Right lobe of liver (tissue), 6 donors: ENCODE measurements around the gene APOA1. TPM values are rescaled to one million over a fixed set of nuclear protein-coding genes. Genes with fewer than 3 reads are reported as not detected.
A peak's percentile ranks its signal among the peaks of the same experiment; 100 is the strongest.

Source experiments
- ATAC-seq, 4 donors: fragments of 200-7000 bp; cut with Tn5 transposase; one replicate each; pipeline ENCODE4 v1.9.1; 2020; ENCODE audit warnings: mild to moderate bottlenecking in 4 of 4, moderate library complexity in 4 of 4
- DNase-seq, 3 donors: peaks; one replicate each; pipeline ENCODE4 v3.0.0-alpha.2; 2020
- H3K27ac ChIP-seq, 3 donors: fragments of 200-600 bp; one replicate each; pipeline ENCODE4 v1.8.0; 2022
- H3K27me3 ChIP-seq, 2 donors: fragments of 200-600 bp; one replicate each; pipeline ENCODE4 v1.8.0; 2022
- H3K36me3 ChIP-seq, 4 donors: fragments of 200-600 bp; sonication (generic) in 1 of 4; one replicate each; pipeline versions ENCODE4 v1.5.1 to v1.8.0; 2017 to 2022; ENCODE audit warnings: control low read depth in 1 of 4
- H3K4me1 ChIP-seq, 4 donors: fragments of 200-600 bp; sonication (generic) in 1 of 4; one replicate each; pipeline versions ENCODE4 v1.5.1 to v1.8.0; 2017 to 2022; ENCODE audit warnings: control low read depth in 1 of 4
- H3K4me3 ChIP-seq, 3 donors: fragments of 200-600 bp; one replicate each; pipeline ENCODE4 v1.8.0; 2022
- H3K9me3 ChIP-seq, 4 donors: fragments of 200-600 bp; sonication (generic) in 1 of 4; one replicate each; pipeline versions ENCODE4 v1.5.1 to v1.8.0; 2017 to 2022; ENCODE audit warnings: control low read depth in 1 of 4
- CTCF ChIP-seq, 4 donors: fragments of 200-600 bp in 3 of 4; fragments of 450-650 bp in 1 of 4; IDR thresholded peaks; one replicate each; pipeline versions ENCODE4 v1.5.1 to v1.8.0; 2016 to 2022; ENCODE audit warnings: antibody characterized with exemption in 4 of 4, mild to moderate bottlenecking in 2 of 4
- POLR2A ChIP-seq: fragments of 450-650 bp; IDR thresholded peaks from one replicate; pipeline ENCODE4 v1.6.1; 2017; ENCODE audit warnings: antibody characterized with exemption, mild to moderate bottlenecking
- WGBS: methylation state at CpG from one replicate; pipeline ENCODE4 v1.1.6; 2018; ENCODE audit warnings: low coverage, low lambda C conversion rate; ENCODE audit not compliant: insufficient coverage; ENCODE audit errors: missing lambda C conversion rate; 5-methylcytosine and 5-hydroxymethylcytosine counted together
- intact Hi-C, 2 donors: fragments of 100-400 bp; cut with DNase I; formaldehyde crosslinking; loops; one replicate each; pipeline versions ENCODE4 v1.11.2 to v1.14.1; 2022
- total RNA-seq, 6 experiments: library from RNA; depleted of rRNA in 2 of 6; stranded (reverse); fragments of >200 nt in 2 of 6; fragmentation: NEBNext Ultra II Directional in 3 of 6; extraction: Animal tissue kit (Norgen Biotek cat#: 25700) in 3 of 6; gene quantifications; one replicate each; pipeline versions ENCODE4 v1.1.0 to v1.2.4, GENCODE V29; 2016 to 2023
- donor health status: DM: no; HTN: yes; CAD: no.
- donor health status: DM: no; HTN: no; CAD: no.
- donor health status: DM: no; HTN: no; CAD: no.
- donor health status: DM: no; HTN: yes; CAD: no.
- donor health status: DM: no; HTN: yes; CAD: no.

The APOA1 gene
- total RNA-seq, 6 experiments from 2014 or later = 5,429 to 12,494 (median 8,679) TPM

GRCh38 chr11:116822575-116822974, 14.8 kb downstream of the APOA1 start:
- Histone ChIP-seq H3K4me3 (no peak overlapping the region), H3K9me3 (no peaks in the 10 kb centered on the region), H3K27me3 (no peaks in the 10 kb centered on the region), H3K36me3 (no peaks in the 10 kb centered on the region), H3K27ac (no peak overlapping the region), H3K4me1 (peaks cover 0 to 24% (median 11%) of the 10 kb centered on the region in 4 donors)
- DNase-seq = no peak
- WGBS = 70% methylated on average over 3 of the region's 5 CpGs
- TF ChIP-seq CTCF (IDR thresholded peaks at IDR 0.05) = no peak
- TF ChIP-seq POLR2A = no peak
- no peak for ATAC-seq
- intact Hi-C loops = no loop called here

- no peaks in the 10 kb centered on the region for H3K36me3 ChIP-seq
- H3K9me3 ChIP-seq = no peaks in the 10 kb centered on the region
- intact Hi-C loops = no loop called here
- ATAC-seq (no peak), DNase-seq (no peak)
- peaks cover 0 to 16% (median 7%) of the 10 kb centered on the region in 4 donors for H3K4me1 ChIP-seq
- H3K27me3 ChIP-seq = no peaks in the 10 kb centered on the region
- no peak overlapping the region for H3K4me3 ChIP-seq
- WGBS = 96% methylated on average over 12 of the region's 51 CpGs
- no peak overlapping the region for H3K27ac ChIP-seq
- TF ChIP-seq CTCF (IDR thresholded peaks at IDR 0.05) = no peak
- no peak for TF ChIP-seq POLR2A
Measured at GRCh38 chr11:116821050-116821918, 16.1 kb downstream of the APOA1 start.

DNA sequence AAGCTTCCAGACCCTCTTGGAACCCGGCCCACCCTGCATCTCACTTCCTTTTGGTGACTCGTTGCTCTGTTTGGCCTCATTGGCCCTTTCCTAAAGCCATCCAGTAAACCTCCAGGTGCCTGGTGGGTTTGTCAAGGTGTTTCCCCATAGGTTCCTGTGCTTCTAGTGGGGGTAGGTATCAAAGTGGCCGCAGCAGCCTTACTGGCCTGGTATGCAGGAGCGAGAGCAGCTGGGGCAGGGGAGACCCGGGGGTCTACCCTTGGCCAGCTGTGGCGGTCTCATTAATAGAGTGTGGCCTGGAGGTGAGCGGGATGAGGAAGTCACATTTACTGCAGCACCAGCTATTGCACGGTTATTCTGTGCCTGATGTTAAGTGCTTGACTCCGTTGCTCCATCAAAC, 18.4 kb downstream of the APOA1 start:
- Histone ChIP-seq H3K27ac (no peak overlapping the region), H3K36me3 (no peaks in the 10 kb centered on the region), H3K4me1 (peaks cover 0 to 27% (median 6%) of the 10 kb centered on the region in 4 donors), H3K4me3 (no peak overlapping the region), H3K9me3 (no peaks in the 10 kb centered on the region), H3K27me3 (no peaks in the 10 kb centered on the region)
- intact Hi-C loops = no loop called here
- TF ChIP-seq POLR2A = no peak
- no peak for ATAC-seq
- 88% methylated on average over 3 of the region's 9 CpGs for WGBS
- no peak for DNase-seq

- Histone ChIP-seq H3K27ac (peak overlapping the region in 2 of 3 donors; percentile 22 to 74), H3K4me1 (peaks cover 0 to 54% (median 15%) of the 10 kb centered on the region in 4 donors), H3K27me3 (no peaks in the 10 kb centered on the region), H3K36me3 (no peaks in the 10 kb centered on the region), H3K4me3 (peak overlapping the region in 2 of 3 donors; percentile 18 to 35), H3K9me3 (no peaks in the 10 kb centered on the region)
- DNase-seq = no peak
- WGBS = 32% methylated on average over 6 of the region's 6 CpGs
- ATAC-seq = peak in 1 of 4 donors; percentile 0
- TF ChIP-seq POLR2A = no peak
- no peak for TF ChIP-seq CTCF (IDR thresholded peaks at IDR 0.05)
- intact Hi-C loops = no loop called here
Measured at GRCh38 chr11:116814502-116814901, 22.9 kb downstream of the APOA1 start.

GRCh38 chr11:116813781-116814471, 23.5 kb downstream of the APOA1 start:
- peak; percentile 84 to 91 (median 88) for ATAC-seq
- peak overlapping the region in 2 of 3 donors; percentile 18 to 35 for H3K4me3 ChIP-seq
- WGBS = 25% methylated on average over 1 of the region's 5 CpGs

More at GRCh38 chr11:116813781-116814471, 23.5 kb downstream of the APOA1 start:
- DNase-seq = peak in 2 of 3 donors; percentile 87 to 94
- Histone ChIP-seq H3K27me3 (no peaks in the 10 kb centered on the region), H3K4me1 (peaks cover 0 to 59% (median 15%) of the 10 kb centered on the region in 4 donors), H3K27ac (peak overlapping the region in 2 of 3 donors; percentile 69 to 74), H3K36me3 (no peaks in the 10 kb centered on the region), H3K9me3 (no peaks in the 10 kb centered on the region)
- TF ChIP-seq CTCF (IDR thresholded peaks at IDR 0.05) (no peak), POLR2A (peak; percentile 74)
- intact Hi-C loops = no loop called here
